IMR-90 (cell line): Measurements from ENCODE around the gene BEGAIN. TPM values are rescaled to one million over a fixed set of nuclear protein-coding genes. Genes with fewer than 3 reads are reported as not detected.

ENCODE experiments used
- ATAC-seq: fragments of 200-7000 bp; cut with Tn5 transposase; 2 replicates; pipeline ENCODE4 v1.9.1; 2020; ENCODE audit warnings: low read depth, mild to moderate bottlenecking, moderate library complexity
- BruUV-seq: library from RNA; stranded (reverse); fragments of 400-500 nt; replicated peaks from 2 replicates; lab custom pipeline; 2021; lab: Mats Ljungman, UMichigan
- CTCF ChIA-PET: fragments of 300-600 bp; formaldehyde crosslinking; extraction: SDS; loops from one replicate; lab custom pipeline; 2021; ENCODE audit warnings: antibody characterized with exemption; lab: Yijun Ruan, JAX
- POLR2A ChIA-PET: fragments of 300-600 bp; sonication (Branson Sonifier 250); formaldehyde crosslinking; loops from one replicate; lab custom pipeline; 2022; ENCODE audit warnings: antibody characterized with exemption; ENCODE audit not compliant: unreplicated experiment; lab: Charles Lee
- DNase-seq: peaks from one replicate; pipeline ENCODE4 v3.0.0; 2013
- H2AFZ ChIP-seq: replicated peaks from 2 replicates; pipeline ENCODE3; 2013; ENCODE audit warnings: low read length, mild to moderate bottlenecking; ENCODE audit not compliant: poor library complexity
- H2AK5ac ChIP-seq: 2 replicates; pipeline ENCODE4 v1.6.1; 2013; ENCODE audit warnings: low read depth, low read length, inconsistent platforms
- H2AK9ac ChIP-seq: replicated peaks from 2 replicates; pipeline ENCODE3; 2013; ENCODE audit warnings: mild to moderate bottlenecking, low read depth, low read length, moderate library complexity; ENCODE audit not compliant: poor library complexity
- H2BK120ac ChIP-seq: 2 replicates; pipeline ENCODE4 v1.6.1; 2013; ENCODE audit warnings: low read depth, low read length, inconsistent platforms
- H2BK15ac ChIP-seq: 3 replicates; pipeline ENCODE4 v1.6.1; 2013; ENCODE audit warnings: low read depth, low read length, inconsistent platforms
- H2BK20ac ChIP-seq: 2 replicates; pipeline ENCODE4 v1.6.1; 2013; ENCODE audit warnings: low read depth, mild to moderate bottlenecking, inconsistent platforms, low read length, moderate library complexity
- H2BK5ac ChIP-seq: 2 replicates; pipeline ENCODE4 v1.6.1; 2013; ENCODE audit warnings: mild to moderate bottlenecking, low read depth, low read length, inconsistent platforms; ENCODE audit not compliant: poor library complexity, severe bottlenecking
- H3K14ac ChIP-seq: replicated peaks from 2 replicates; pipeline ENCODE4 v1.6.1; 2013; ENCODE audit warnings: low read depth, low read length, inconsistent platforms
- H3K18ac ChIP-seq: 2 replicates; pipeline ENCODE4 v1.6.1; 2013; ENCODE audit warnings: low read depth, low read length, control low read depth
- H3K23ac ChIP-seq: 2 replicates; pipeline ENCODE4 v1.6.1; 2013; ENCODE audit warnings: low read depth, low read length, inconsistent platforms
- H3K27ac ChIP-seq: 2 replicates; pipeline ENCODE4 v1.5.1; 2013; ENCODE audit warnings: mild to moderate bottlenecking, control low read depth, low read length; ENCODE audit not compliant: insufficient read depth
- H3K27me3 ChIP-seq: 2 replicates; pipeline ENCODE4 v1.6.1; 2013; ENCODE audit warnings: low read length; ENCODE audit not compliant: control insufficient read depth, insufficient read depth
- H3K36me3 ChIP-seq: 2 replicates; pipeline ENCODE4 v1.6.1; 2013; ENCODE audit warnings: low read length, mixed read lengths; ENCODE audit not compliant: control insufficient read depth, insufficient read depth
- H3K4ac ChIP-seq: 2 replicates; pipeline ENCODE4 v1.6.1; 2013; ENCODE audit warnings: low read depth, low read length, inconsistent platforms
- H3K4me1 ChIP-seq: 2 replicates; pipeline ENCODE4 v1.6.1; 2013; ENCODE audit warnings: low read length, mixed read lengths; ENCODE audit not compliant: control insufficient read depth, insufficient read depth
- H3K4me2 ChIP-seq: 2 replicates; pipeline ENCODE4 v1.6.1; 2013; ENCODE audit warnings: low read depth, mild to moderate bottlenecking, control low read depth, low read length, moderate library complexity
- H3K4me3 ChIP-seq: 2 replicates; pipeline ENCODE4 v1.5.1; 2013; ENCODE audit warnings: low read depth, mild to moderate bottlenecking, control low read depth, low read length, moderate library complexity; ENCODE audit not compliant: insufficient read depth
- H3K56ac ChIP-seq: 2 replicates; pipeline ENCODE4 v1.6.1; 2013; ENCODE audit warnings: low read length, inconsistent platforms; ENCODE audit not compliant: insufficient read depth; ENCODE audit errors: extremely low read depth
- H3K79me1 ChIP-seq, 2 experiments: 2 replicates each; pipeline ENCODE4 v1.6.1; 2013; ENCODE audit warnings: low read length in 2 of 2, inconsistent platforms in 1 of 2, low read depth in 1 of 2
- H3K9ac ChIP-seq: 2 replicates; pipeline ENCODE4 v1.6.1; 2013; ENCODE audit warnings: low read depth, low read length, control low read depth
- H3K9me1 ChIP-seq: 2 replicates; pipeline ENCODE4 v1.6.1; 2013; ENCODE audit warnings: low read length, inconsistent platforms; ENCODE audit not compliant: insufficient read depth
- H3K9me3 ChIP-seq: 2 replicates; pipeline ENCODE4 v1.6.1; 2013; ENCODE audit warnings: low read length; ENCODE audit not compliant: control insufficient read depth, insufficient read depth
- H4K20me1 ChIP-seq: 2 replicates; pipeline ENCODE4 v1.6.1; 2013; ENCODE audit warnings: low read length, inconsistent platforms; ENCODE audit not compliant: insufficient read depth
- H4K5ac ChIP-seq: 2 replicates; pipeline ENCODE4 v1.6.1; 2013; ENCODE audit warnings: mild to moderate bottlenecking, low read depth, low read length, control low read depth
- H4K8ac ChIP-seq, 2 experiments: 2 replicates each; pipeline ENCODE4 v1.6.1; 2013; ENCODE audit warnings: low read depth in 2 of 2, low read length in 2 of 2, control low read depth in 1 of 2, inconsistent platforms in 1 of 2
- H4K91ac ChIP-seq: 2 replicates; pipeline ENCODE4 v1.6.1; 2013; ENCODE audit warnings: low read depth, low read length, inconsistent platforms; ENCODE audit not compliant: insufficient read depth
- BHLHE40 ChIP-seq: fragments of 150-350 bp; IDR thresholded peaks from 2 replicates; pipeline ENCODE4 v1.6.1; 2016; ENCODE audit warnings: mild to moderate bottlenecking, low read depth, low read length
- CHD1 ChIP-seq: IDR thresholded peaks from 2 replicates; pipeline ENCODE4 v1.6.1; 2012; ENCODE audit warnings: low read depth, low read length, improper control_type of control experiment
- MAFK ChIP-seq: IDR thresholded peaks from 2 replicates; pipeline ENCODE4 v1.6.1; 2012; ENCODE audit warnings: low read depth, low read length, improper control_type of control experiment
- MXI1 ChIP-seq: IDR thresholded peaks from 2 replicates; pipeline ENCODE4 v1.6.1; 2012; ENCODE audit warnings: low read depth, mild to moderate bottlenecking, low read length, moderate library complexity, borderline replicate concordance
- NFE2L2 ChIP-seq: fragments of 150-350 bp; IDR thresholded peaks from 2 replicates; pipeline ENCODE4 v1.6.1; 2016; ENCODE audit warnings: low read depth, mild to moderate bottlenecking, low read length
- POLR2A ChIP-seq: IDR thresholded peaks from 2 replicates; pipeline ENCODE4 v1.6.1; 2012; ENCODE audit warnings: mild to moderate bottlenecking, low read depth, low read length
- RCOR1 ChIP-seq: IDR thresholded peaks from 2 replicates; pipeline ENCODE4 v1.6.1; 2012; ENCODE audit warnings: mild to moderate bottlenecking, low read length, improper control_type of control experiment; ENCODE audit not compliant: insufficient replicate concordance
- RFX5 ChIP-seq: IDR thresholded peaks from 2 replicates; pipeline ENCODE4 v1.8.0; 2012; ENCODE audit warnings: low read depth, mild to moderate bottlenecking, low read length, moderate library complexity
- SMC3 ChIP-seq: fragments of 150-350 bp; IDR thresholded peaks from 2 replicates; pipeline ENCODE4 v1.6.1; 2016; ENCODE audit warnings: low read depth, mild to moderate bottlenecking, antibody characterized with exemption, low read length, moderate library complexity
- WGBS, 2 experiments: methylation state at CpG; one replicate each; pipeline versions ENCODE4 v1.1.5 to v1.1.7; 2013; ENCODE audit warnings: missing lambda C conversion rate in 2 of 2; ENCODE audit not compliant: insufficient read length in 1 of 2; ENCODE audit errors: extremely low coverage in 2 of 2; 5-methylcytosine and 5-hydroxymethylcytosine counted together
- dilution Hi-C: fragments of 300-500 bp; cut with HindIII; formaldehyde crosslinking; loops from one replicate; pipeline ENCODE4 v1.14.3; 2018; ENCODE audit warnings: low sequenced_read_pairs; ENCODE audit not compliant: unreplicated experiment
- in situ Hi-C: fragments of 300-500 bp; cut with MboI; formaldehyde crosslinking; loops from 3 replicates; pipeline ENCODE4 v1.14.3; 2019; ENCODE audit warnings: low sequenced_read_pairs, inconsistent platforms, mixed read lengths
- intact Hi-C: fragments of 100-400 bp; cut with micrococcal nuclease; formaldehyde crosslinking; loops from 2 replicates; pipeline ENCODE4 v1.10.0; 2022
- polyA plus RNA-seq, 3 experiments: library from polyadenylated mRNA; depleted of rRNA; stranded (reverse); fragments of >200 nt; gene quantifications; 2 replicates each; pipeline ENCODE4 v1.2.3, GENCODE V29; 2012; ENCODE audit warnings: low replicate concordance in 1 of 3
- total RNA-seq: library from RNA; depleted of rRNA; stranded (reverse); fragments of >200 nt; gene quantifications from 2 replicates; pipeline ENCODE4 v1.2.3, GENCODE V29; 2012
- TF ChIP-seq, protein P1 (sequence below): conservative IDR thresholded peaks from 2 replicates; pipeline ENCODE4 v1.5.1; 2012; ENCODE audit warnings: mild to moderate bottlenecking, low read depth, low read length, improper control_type of control experiment
- TF ChIP-seq, protein P2 (sequence below): fragments of 150-350 bp; IDR thresholded peaks from 2 replicates; pipeline ENCODE4 v1.6.1; 2017; ENCODE audit warnings: mild to moderate bottlenecking, antibody characterized with exemption, low read length, low read depth
- TF ChIP-seq, protein P3 (sequence below): fragments of 150-350 bp; IDR thresholded peaks from 2 replicates; pipeline ENCODE4 v1.6.1; 2016; ENCODE audit warnings: low read depth, mild to moderate bottlenecking, low read length, moderate library complexity, borderline replicate concordance

BEGAIN gene
- total and polyA plus RNA-seq, 2 of the 4 experiments (the other 2 are of a cell fraction), result 0.18 to 0.99 TPM

- Histone ChIP-seq H2BK120ac (no peak overlapping the region), H4K91ac (no peak overlapping the region), H2BK15ac (no peak overlapping the region), H3K4me1 (no peaks in the 10 kb centered on the region), H3K4me3 (no peak overlapping the region), H2AFZ (no peak overlapping the region), H2BK5ac (no peak overlapping the region), H2AK5ac (no peak overlapping the region), H4K8ac (no peak overlapping the region), H3K27ac (no peak overlapping the region), H3K56ac (no peak overlapping the region), H2AK9ac (no peak overlapping the region), H3K79me1 (no peaks in the 10 kb centered on the region; a peak in 1 of 4 replicates), H3K23ac (no peak overlapping the region), H3K14ac (no peak overlapping the region), H3K4ac (no peak overlapping the region), H4K5ac (no peak overlapping the region), H4K20me1 (peaks cover 20% of the 10 kb centered on the region), H3K4me2 (no peak overlapping the region), H2BK20ac (no peak overlapping the region), H3K9me3 (no peaks in the 10 kb centered on the region), H3K9me1 (peaks cover 9% of the 10 kb centered on the region; the same call in 1 of the 2 replicates), H3K36me3 (peaks cover 5% of the 10 kb centered on the region; the same call in 1 of the 2 replicates), H3K27me3 (no peaks in the 10 kb centered on the region), H3K18ac (no peak overlapping the region), H3K9ac (no peak overlapping the region)
- WGBS, 2 experiments, result 100% methylated on average over 2 of the region's 7 CpGs; no CpG with 5 or more reads in 1 of the 2 experiments
- dilution Hi-C loops (no loop called here), intact Hi-C loops (no loop called here), in situ Hi-C loops (no loop called here)
- BruUV-seq, result no TSS peak
- TF ChIP-seq, protein P1, sequence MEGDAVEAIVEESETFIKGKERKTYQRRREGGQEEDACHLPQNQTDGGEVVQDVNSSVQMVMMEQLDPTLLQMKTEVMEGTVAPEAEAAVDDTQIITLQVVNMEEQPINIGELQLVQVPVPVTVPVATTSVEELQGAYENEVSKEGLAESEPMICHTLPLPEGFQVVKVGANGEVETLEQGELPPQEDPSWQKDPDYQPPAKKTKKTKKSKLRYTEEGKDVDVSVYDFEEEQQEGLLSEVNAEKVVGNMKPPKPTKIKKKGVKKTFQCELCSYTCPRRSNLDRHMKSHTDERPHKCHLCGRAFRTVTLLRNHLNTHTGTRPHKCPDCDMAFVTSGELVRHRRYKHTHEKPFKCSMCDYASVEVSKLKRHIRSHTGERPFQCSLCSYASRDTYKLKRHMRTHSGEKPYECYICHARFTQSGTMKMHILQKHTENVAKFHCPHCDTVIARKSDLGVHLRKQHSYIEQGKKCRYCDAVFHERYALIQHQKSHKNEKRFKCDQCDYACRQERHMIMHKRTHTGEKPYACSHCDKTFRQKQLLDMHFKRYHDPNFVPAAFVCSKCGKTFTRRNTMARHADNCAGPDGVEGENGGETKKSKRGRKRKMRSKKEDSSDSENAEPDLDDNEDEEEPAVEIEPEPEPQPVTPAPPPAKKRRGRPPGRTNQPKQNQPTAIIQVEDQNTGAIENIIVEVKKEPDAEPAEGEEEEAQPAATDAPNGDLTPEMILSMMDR, result no peak
- TF ChIP-seq RCOR1 (no peak), SMC3 (no peak), CHD1 (no peak), RFX5 (no peak), MXI1 (no peak), MAFK (no peak), POLR2A (no peak), BHLHE40 (no peak), NFE2L2 (no peak)
- TF ChIP-seq, protein P2, sequence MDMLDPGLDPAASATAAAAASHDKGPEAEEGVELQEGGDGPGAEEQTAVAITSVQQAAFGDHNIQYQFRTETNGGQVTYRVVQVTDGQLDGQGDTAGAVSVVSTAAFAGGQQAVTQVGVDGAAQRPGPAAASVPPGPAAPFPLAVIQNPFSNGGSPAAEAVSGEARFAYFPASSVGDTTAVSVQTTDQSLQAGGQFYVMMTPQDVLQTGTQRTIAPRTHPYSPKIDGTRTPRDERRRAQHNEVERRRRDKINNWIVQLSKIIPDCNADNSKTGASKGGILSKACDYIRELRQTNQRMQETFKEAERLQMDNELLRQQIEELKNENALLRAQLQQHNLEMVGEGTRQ, result no peak
- TF ChIP-seq, protein P3, sequence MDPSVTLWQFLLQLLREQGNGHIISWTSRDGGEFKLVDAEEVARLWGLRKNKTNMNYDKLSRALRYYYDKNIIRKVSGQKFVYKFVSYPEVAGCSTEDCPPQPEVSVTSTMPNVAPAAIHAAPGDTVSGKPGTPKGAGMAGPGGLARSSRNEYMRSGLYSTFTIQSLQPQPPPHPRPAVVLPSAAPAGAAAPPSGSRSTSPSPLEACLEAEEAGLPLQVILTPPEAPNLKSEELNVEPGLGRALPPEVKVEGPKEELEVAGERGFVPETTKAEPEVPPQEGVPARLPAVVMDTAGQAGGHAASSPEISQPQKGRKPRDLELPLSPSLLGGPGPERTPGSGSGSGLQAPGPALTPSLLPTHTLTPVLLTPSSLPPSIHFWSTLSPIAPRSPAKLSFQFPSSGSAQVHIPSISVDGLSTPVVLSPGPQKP, result no peak
- POLR2A ChIA-PET, result no interaction called here
- DNase-seq (no peak), ATAC-seq (no peak)
- CTCF ChIA-PET, result interaction anchor here (1.5 kb wide), 1 partner anchor 12 kb away, joined by 3 read pairs; no protein-coding TSS in a partner anchor
Measured at GRCh38 chr14:100488057-100488456, 99.2 kb downstream of the BEGAIN start.
